ENCODE measurements around the gene TRIM8. TPM values are rescaled to one million over a fixed set of nuclear protein-coding genes. Genes with fewer than 3 reads are reported as not detected.

Gene TRIM8
- total RNA-seq, 1 experiment from 2014 or later: 61.4 TPM

DNA sequence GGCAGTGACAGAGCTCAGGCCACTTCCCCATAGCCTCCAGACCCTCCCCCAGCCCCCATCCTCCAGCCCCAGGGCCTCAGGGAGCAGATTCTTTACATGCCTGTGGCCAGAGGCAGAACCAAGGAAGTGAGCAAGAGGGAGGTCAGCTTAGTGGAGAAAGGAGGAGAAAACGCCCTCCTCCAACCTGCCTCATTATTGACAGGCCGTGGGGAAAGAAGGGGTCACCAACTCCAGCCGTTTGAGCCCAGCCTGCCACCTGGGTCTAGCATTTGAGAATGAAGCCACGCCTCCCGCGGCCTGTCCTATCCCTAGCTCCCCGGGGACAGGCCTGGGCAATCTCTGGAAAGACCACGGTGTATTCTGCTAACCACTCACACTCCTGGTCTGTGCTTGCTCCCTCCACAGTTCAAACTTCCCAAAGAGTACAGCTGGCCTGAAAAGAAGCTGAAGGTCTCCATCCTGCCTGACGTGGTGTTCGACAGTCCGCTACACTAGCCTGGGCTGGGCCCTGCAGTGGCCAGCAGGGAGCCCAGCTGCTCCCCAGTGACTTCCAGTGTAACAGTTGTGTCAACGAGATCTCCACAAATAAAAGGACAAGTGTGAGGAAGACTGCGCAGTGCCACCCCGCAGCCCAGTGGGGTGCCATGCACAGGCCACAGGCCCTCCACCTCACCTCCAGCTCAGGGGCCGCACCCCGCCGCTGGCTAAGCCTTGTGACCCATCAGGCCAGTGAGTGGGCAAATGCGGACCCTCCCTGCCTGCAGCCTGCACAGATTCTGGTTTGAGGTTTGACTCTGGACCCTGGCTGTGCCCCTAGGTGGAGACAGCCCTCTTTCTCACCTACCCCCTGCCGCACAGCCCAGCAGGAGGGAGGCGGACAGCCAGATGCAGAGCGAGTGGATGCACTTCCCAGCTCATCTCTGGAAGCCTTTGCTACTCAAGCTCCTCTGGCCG is 14.3 kb upstream of the TRIM8 start:
- no peaks in the 10 kb centered on the region for H4K20me1 ChIP-seq (ENCODE audit: low read length)
- H3K27ac ChIP-seq (ENCODE audit: low read length): peak overlapping the region; percentile 72
- no peaks in the 10 kb centered on the region for H3K9me3 ChIP-seq (ENCODE audit: low read length)
- no peak overlapping the region for H3K4me3 ChIP-seq (ENCODE audit: low read length)
- peaks cover 66% of the 10 kb centered on the region for H3K4me1 ChIP-seq (ENCODE audit: insufficient read depth, low read length)
- DNase-seq (peak; percentile 85), ATAC-seq (peak; percentile 81)
- ChIA-PET CTCF (interaction anchor here (0.6 kb wide), 1 partner anchor 127 kb away, joined by 3 read pairs; no protein-coding TSS in a partner anchor), POLR2A (ENCODE audit: unreplicated experiment) (interaction anchor here (0.6 kb wide), 1 partner anchor 13 kb away, joined by 6 read pairs; no protein-coding TSS in a partner anchor)
- H3F3A ChIP-seq (ENCODE audit: low read length, unreplicated experiment): no peaks in the 10 kb centered on the region
- TSS peak; percentile 46 for BruUV-seq (replicated peaks)
- no peaks in the 10 kb centered on the region for H3K27me3 ChIP-seq (ENCODE audit: low read length)
- H3K36me3 ChIP-seq (ENCODE audit: low read depth, low read length): no peaks in the 10 kb centered on the region
- no peaks in the 10 kb centered on the region for H3K9me2 ChIP-seq (replicated peaks; ENCODE audit: low read length)
- intact Hi-C loops (cut with micrococcal nuclease): no loop called here
- H3K9ac ChIP-seq (ENCODE audit: low read length): no peak overlapping the region
- peak overlapping the region; percentile 39 for H3K4me2 ChIP-seq (ENCODE audit: low read length)
- H2AFZ ChIP-seq (ENCODE audit: low read length): peak overlapping the region; percentile 41; the same call in 1 of the 2 replicates
- H3K79me2 ChIP-seq (ENCODE audit: low read length): no peaks in the 10 kb centered on the region
- TF ChIP-seq EZH2 (IDR thresholded peaks at IDR 0.05; ENCODE audit: low read length, unreplicated experiment) (no peak), EZH2phosphoT487 (IDR thresholded peaks at IDR 0.05; ENCODE audit: borderline replicate concordance, low read length) (no peak)
- TF ChIP-seq, protein P1, sequence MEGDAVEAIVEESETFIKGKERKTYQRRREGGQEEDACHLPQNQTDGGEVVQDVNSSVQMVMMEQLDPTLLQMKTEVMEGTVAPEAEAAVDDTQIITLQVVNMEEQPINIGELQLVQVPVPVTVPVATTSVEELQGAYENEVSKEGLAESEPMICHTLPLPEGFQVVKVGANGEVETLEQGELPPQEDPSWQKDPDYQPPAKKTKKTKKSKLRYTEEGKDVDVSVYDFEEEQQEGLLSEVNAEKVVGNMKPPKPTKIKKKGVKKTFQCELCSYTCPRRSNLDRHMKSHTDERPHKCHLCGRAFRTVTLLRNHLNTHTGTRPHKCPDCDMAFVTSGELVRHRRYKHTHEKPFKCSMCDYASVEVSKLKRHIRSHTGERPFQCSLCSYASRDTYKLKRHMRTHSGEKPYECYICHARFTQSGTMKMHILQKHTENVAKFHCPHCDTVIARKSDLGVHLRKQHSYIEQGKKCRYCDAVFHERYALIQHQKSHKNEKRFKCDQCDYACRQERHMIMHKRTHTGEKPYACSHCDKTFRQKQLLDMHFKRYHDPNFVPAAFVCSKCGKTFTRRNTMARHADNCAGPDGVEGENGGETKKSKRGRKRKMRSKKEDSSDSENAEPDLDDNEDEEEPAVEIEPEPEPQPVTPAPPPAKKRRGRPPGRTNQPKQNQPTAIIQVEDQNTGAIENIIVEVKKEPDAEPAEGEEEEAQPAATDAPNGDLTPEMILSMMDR (conservative IDR thresholded peaks at IDR 0.05; ENCODE audit: low read depth, low read length): no peak

DNA sequence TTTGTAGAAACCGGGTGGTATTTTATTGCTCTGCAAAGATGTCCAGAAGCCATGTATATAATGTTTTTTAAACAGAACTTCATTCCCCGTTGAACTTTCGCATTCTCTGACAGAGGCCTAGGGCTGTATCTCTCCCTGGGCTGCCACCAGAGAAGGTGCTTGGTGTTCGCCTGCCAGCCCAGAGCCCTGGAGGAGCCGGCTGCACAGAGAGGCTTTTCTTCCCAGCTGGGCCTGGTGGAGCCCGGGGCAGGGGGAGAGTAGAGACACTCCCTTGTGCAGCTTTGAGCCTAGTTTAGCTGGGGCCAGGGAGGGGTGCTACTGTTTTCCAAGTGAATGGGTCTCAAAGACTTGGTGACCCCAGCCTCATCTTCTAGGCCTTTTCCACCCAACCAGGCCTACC is 13.6 kb upstream of the TRIM8 start:
- Histone ChIP-seq H3K4me2 (ENCODE audit: low read length) (no peak overlapping the region), H3K27ac (ENCODE audit: low read length) (no peak overlapping the region)
- POLR2A ChIA-PET (ENCODE audit: unreplicated experiment): no interaction called here

More for the DNA sequence above, 13.6 kb upstream of the TRIM8 start:
- ATAC-seq: no peak
- Histone ChIP-seq H3K9me3 (ENCODE audit: low read length) (no peaks in the 10 kb centered on the region), H3F3A (ENCODE audit: low read length, unreplicated experiment) (no peaks in the 10 kb centered on the region), H3K36me3 (ENCODE audit: low read depth, low read length) (no peaks in the 10 kb centered on the region), H3K27me3 (ENCODE audit: low read length) (no peaks in the 10 kb centered on the region), H3K79me2 (ENCODE audit: low read length) (no peaks in the 10 kb centered on the region), H3K4me3 (ENCODE audit: low read length) (no peak overlapping the region), H4K20me1 (ENCODE audit: low read length) (no peaks in the 10 kb centered on the region), H3K4me1 (ENCODE audit: insufficient read depth, low read length) (peaks cover 72% of the 10 kb centered on the region), H3K9ac (ENCODE audit: low read length) (no peak overlapping the region), H2AFZ (ENCODE audit: low read length) (no peak overlapping the region), H3K9me2 (replicated peaks; ENCODE audit: low read length) (no peaks in the 10 kb centered on the region)
- no peak for DNase-seq
- no TSS peak for BruUV-seq (replicated peaks)
- intact Hi-C loops (cut with micrococcal nuclease): no loop called here
- CTCF ChIA-PET: no interaction called here
- TF ChIP-seq, protein P1 (conservative IDR thresholded peaks at IDR 0.05; ENCODE audit: low read depth, low read length): no peak
- TF ChIP-seq EZH2phosphoT487 (IDR thresholded peaks at IDR 0.05; ENCODE audit: borderline replicate concordance, low read length) (no peak), EZH2 (IDR thresholded peaks at IDR 0.05; ENCODE audit: low read length, unreplicated experiment) (no peak)

Data from PC-3 (cell line).